Measurements from ENCODE around the gene LIN28B. TPM values are rescaled to one million over a fixed set of nuclear protein-coding genes. Genes with fewer than 3 reads are reported as not detected.

LIN28B gene
- total and polyA plus RNA-seq, 7 donors = not detected

GRCh38 chr6:105099371-105099770, 142.5 kb downstream of the LIN28B start:
- DNase-seq = no peak
- H3K4me1 ChIP-seq = no peaks in the 10 kb centered on the region

GRCh38 chr6:105102186-105102585, 145.3 kb downstream of the LIN28B start:
- DNase-seq = no peak
- no peaks in the 10 kb centered on the region for H3K4me1 ChIP-seq
- 94% methylated on average over 5 of the region's 5 CpGs for WGBS, 2 donors
- no peaks in the 10 kb centered on the region for H3K9me3 ChIP-seq
- peaks cover 0 to 42% (median 21%) of the 10 kb centered on the region in 4 donors for H3K36me3 ChIP-seq
- H3K27me3 ChIP-seq = no peaks in the 10 kb centered on the region
- TF ChIP-seq CTCF (IDR thresholded peaks at IDR 0.05) (no peak), POLR2A (IDR thresholded peaks at IDR 0.05) (no peak), POLR2AphosphoS5 (IDR thresholded peaks at IDR 0.05) (no peak), EP300 (IDR thresholded peaks at IDR 0.05) (no peak)
- H3K27ac ChIP-seq = no peak overlapping the region
- intact Hi-C loops (cut with DNase I) = no loop called here
- H3K4me3 ChIP-seq = no peak overlapping the region

More at GRCh38 chr6:105099371-105099770, 142.5 kb downstream of the LIN28B start:
- Histone ChIP-seq H3K36me3 (peaks cover 0 to 54% (median 15%) of the 10 kb centered on the region in 4 donors), H3K27me3 (no peaks in the 10 kb centered on the region), H3K4me3 (no peak overlapping the region), H3K27ac (no peak overlapping the region), H3K9me3 (no peaks in the 10 kb centered on the region)
- intact Hi-C loops (cut with DNase I) = no loop called here
- WGBS, 2 donors = 93 to 95% methylated on average over 7 of the region's 7 CpGs
- TF ChIP-seq EP300 (IDR thresholded peaks at IDR 0.05) (no peak), POLR2A (IDR thresholded peaks at IDR 0.05) (no peak), CTCF (IDR thresholded peaks at IDR 0.05) (no peak), POLR2AphosphoS5 (IDR thresholded peaks at IDR 0.05) (no peak)

- Histone ChIP-seq H3K27ac (no peak overlapping the region), H3K27me3 (no peaks in the 10 kb centered on the region), H3K36me3 (peaks cover 0 to 30% (median 10%) of the 10 kb centered on the region in 4 donors), H3K4me3 (no peak overlapping the region), H3K4me1 (no peaks in the 10 kb centered on the region), H3K9me3 (no peaks in the 10 kb centered on the region)
- intact Hi-C loops (cut with DNase I) = no loop called here
- DNase-seq = no peak
- TF ChIP-seq EP300 (IDR thresholded peaks at IDR 0.05) = no peak
- no peak for TF ChIP-seq POLR2A (IDR thresholded peaks at IDR 0.05)
- TF ChIP-seq CTCF (IDR thresholded peaks at IDR 0.05) = no peak
- 90 to 96% methylated on average over 3 of the region's 3 CpGs for WGBS, 2 donors
Measured at GRCh38 chr6:105105094-105105493, 148.2 kb downstream of the LIN28B start.

GRCh38 chr6:105106260-105106659, 149.4 kb downstream of the LIN28B start:
- Histone ChIP-seq H3K9me3 (no peaks in the 10 kb centered on the region), H3K27me3 (no peaks in the 10 kb centered on the region), H3K4me1 (no peaks in the 10 kb centered on the region), H3K4me3 (no peak overlapping the region), H3K36me3 (peaks cover 0 to 37% (median 11%) of the 10 kb centered on the region in 4 donors), H3K27ac (no peak overlapping the region)
- intact Hi-C loops (cut with DNase I) = no loop called here
- WGBS, 2 donors = 95 to 96% methylated on average over 8 of the region's 8 CpGs
- TF ChIP-seq CTCF (IDR thresholded peaks at IDR 0.05) (no peak), POLR2AphosphoS5 (IDR thresholded peaks at IDR 0.05) (no peak), EP300 (IDR thresholded peaks at IDR 0.05) (no peak), POLR2A (IDR thresholded peaks at IDR 0.05) (no peak)
- no peak for DNase-seq

- H3K36me3 ChIP-seq = peaks cover 0 to 44% (median 14%) of the 10 kb centered on the region in 4 donors
- no peak overlapping the region for H3K4me3 ChIP-seq
- WGBS, 2 donors = 6 to 57% methylated on average over 1 of the region's 1 CpG
- intact Hi-C loops (cut with DNase I) = no loop called here
- no peaks in the 10 kb centered on the region for H3K27me3 ChIP-seq
- no peak overlapping the region for H3K27ac ChIP-seq
- H3K9me3 ChIP-seq = no peaks in the 10 kb centered on the region
- DNase-seq = no peak
- TF ChIP-seq POLR2A (IDR thresholded peaks at IDR 0.05) (no peak), EP300 (IDR thresholded peaks at IDR 0.05) (no peak), CTCF (IDR thresholded peaks at IDR 0.05) (no peak), POLR2AphosphoS5 (IDR thresholded peaks at IDR 0.05) (no peak)
- H3K4me1 ChIP-seq = no peaks in the 10 kb centered on the region
Measured at GRCh38 chr6:105107207-105107606, 150.3 kb downstream of the LIN28B start.
